HepG2 (cell line): Measurements from ENCODE around the gene ZNF865. TPM values are rescaled to one million over a fixed set of nuclear protein-coding genes. Genes with fewer than 3 reads are reported as not detected.

Source experiments
- ATAC-seq: fragments of 200-7000 bp; cut with Tn5 transposase; 3 replicates; pipeline ENCODE4 v1.9.1; 2020; ENCODE audit warnings: mild to moderate bottlenecking, moderate library complexity
- BruUV-seq: library from RNA; stranded (reverse); fragments of 400-500 nt; replicated peaks from 2 replicates; lab custom pipeline; 2021; lab: Mats Ljungman, UMichigan
- CTCF ChIA-PET: fragments of 300-600 bp; formaldehyde crosslinking; extraction: SDS; loops from one replicate; lab custom pipeline; 2021; ENCODE audit warnings: low total read pairs, inconsistent platforms, low intra/inter-chr PET ratio; lab: Yijun Ruan, JAX
- POLR2A ChIA-PET: fragments of 350-600 bp; sonication (Branson Sonifier 250); formaldehyde crosslinking; loops from one replicate; lab custom pipeline; 2020; ENCODE audit warnings: antibody characterized with exemption, inconsistent platforms; lab: Yijun Ruan, JAX
- DNase-seq: peaks from one replicate; pipeline ENCODE4 v3.0.0-alpha.2; 2015; ENCODE audit warnings: low spot score
- FAIRE-seq: peaks from 3 replicates; lab custom pipeline; 2011; peaks lifted over from hg19 to GRCh38; lab: Jason Lieb, UNC
- H2AFZ ChIP-seq: one replicate; pipeline ENCODE4 v1.6.1; 2011; ENCODE audit warnings: low read length, inconsistent platforms
- H3K27ac ChIP-seq: fragments of 300-600 bp; 3 replicates; pipeline ENCODE4 v1.8.0; 2011; ENCODE audit warnings: mixed run types, mild to moderate bottlenecking, mixed read lengths, low read length, inconsistent platforms; ENCODE audit not compliant: insufficient read depth; ENCODE audit errors: extremely low read length
- H3K27me3 ChIP-seq, 2 experiments: fragments of 200-600 bp in 1 of 2; 2 replicates in 1 of 2; 3 replicates in 1 of 2; pipeline versions ENCODE4 v1.6.0 to v1.8.0; 2011; ENCODE audit warnings: low read length in 2 of 2, mild to moderate bottlenecking in 2 of 2, moderate library complexity in 2 of 2, inconsistent platforms in 1 of 2; ENCODE audit not compliant: insufficient read depth in 2 of 2, control insufficient read depth in 1 of 2
- H3K36me3 ChIP-seq, 2 experiments: fragments of 200-600 bp in 1 of 2; replicated peaks in 1 of 2; 2 replicates in 1 of 2; 3 replicates in 1 of 2; pipeline versions ENCODE4 v1.5.1 to v1.8.0; 2011; ENCODE audit warnings: low read length in 2 of 2, inconsistent platforms in 1 of 2; ENCODE audit not compliant: insufficient read depth in 2 of 2, control insufficient read depth in 1 of 2
- H3K4me1 ChIP-seq: 2 replicates; pipeline ENCODE4 v1.5.1; 2012; ENCODE audit warnings: low read length, inconsistent platforms; ENCODE audit not compliant: insufficient read depth
- H3K4me2 ChIP-seq: 2 replicates; pipeline ENCODE4 v1.6.0; 2011; ENCODE audit warnings: low read depth, low read length, inconsistent platforms
- H3K4me3 ChIP-seq, 3 experiments: fragments of 200-600 bp in 1 of 3; sonication (generic), shearing (Covaris generic) in 1 of 3; replicated peaks in 1 of 3; 2 replicates each; pipeline ENCODE4 v1.5.1; 2011 to 2016; ENCODE audit warnings: low read length in 3 of 3, inconsistent platforms in 2 of 3, low read depth in 2 of 3, mild to moderate bottlenecking in 2 of 3, control low read depth in 1 of 3, mixed read lengths in 1 of 3; ENCODE audit not compliant: insufficient read depth in 1 of 3
- H3K79me2 ChIP-seq: one replicate; pipeline ENCODE4 v1.6.1; 2011; ENCODE audit warnings: low read length, inconsistent platforms; ENCODE audit not compliant: insufficient read depth
- H3K9ac ChIP-seq: 2 replicates; pipeline ENCODE4 v1.6.0; 2011; ENCODE audit warnings: mild to moderate bottlenecking, low read depth, low read length, inconsistent platforms; ENCODE audit not compliant: insufficient read depth
- H3K9me3 ChIP-seq: 2 replicates; pipeline ENCODE4 v1.5.1; 2012; ENCODE audit warnings: mild to moderate bottlenecking, low read length
- H4K20me1 ChIP-seq: 2 replicates; pipeline ENCODE4 v1.6.0; 2011; ENCODE audit warnings: inconsistent platforms, mild to moderate bottlenecking, low read length, moderate library complexity; ENCODE audit not compliant: insufficient read depth
- BRD4 ChIP-seq: sonication (generic); formaldehyde crosslinking; IDR thresholded peaks from 2 replicates; pipeline ENCODE4 v1.4.0; 2020; ENCODE audit warnings: missing genetic modification reagents
- DMAP1 ChIP-seq: IDR thresholded peaks from 2 replicates; pipeline ENCODE4 v1.6.1; 2016
- DPF2 ChIP-seq: sonication (generic); formaldehyde crosslinking; IDR thresholded peaks from 2 replicates; pipeline ENCODE4 v1.4.0; 2020; ENCODE audit warnings: mild to moderate bottlenecking, low read depth, missing genetic modification reagents, borderline replicate concordance
- FOXK2 ChIP-seq: fragments of 450-650 bp; IDR thresholded peaks from 2 replicates; pipeline ENCODE4 v1.6.1; 2016
- GABPA ChIP-seq, 2 experiments: IDR thresholded peaks; 2 replicates each; pipeline ENCODE4 v1.6.1; 2011 to 2016; ENCODE audit warnings: low read depth in 2 of 2, low read length in 1 of 2, missing biosample characterization in 1 of 2, missing genetic modification characterization in 1 of 2
- JDP2 ChIP-seq: sonication (generic); formaldehyde crosslinking; IDR thresholded peaks from 2 replicates; pipeline ENCODE4 v1.8.1; 2022; ENCODE audit warnings: missing genetic modification reagents, borderline replicate concordance
- KMT2A ChIP-seq: sonication (generic); formaldehyde crosslinking; IDR thresholded peaks from 2 replicates; pipeline ENCODE4 v1.4.0; 2020; ENCODE audit warnings: missing genetic modification reagents
- KMT2B ChIP-seq: IDR thresholded peaks from 2 replicates; pipeline ENCODE4 v1.6.1; 2016; ENCODE audit warnings: missing genetic modification reagents, missing compliant biosample characterization
- PATZ1 ChIP-seq: sonication (generic); formaldehyde crosslinking; IDR thresholded peaks from 2 replicates; pipeline ENCODE4 v1.4.0; 2020; ENCODE audit warnings: missing genetic modification reagents
- POLR2A ChIP-seq, 2 experiments: IDR thresholded peaks; 2 replicates each; pipeline ENCODE4 v1.6.1; 2011; ENCODE audit warnings: low read depth in 2 of 2, low read length in 2 of 2, mild to moderate bottlenecking in 1 of 2, moderate library complexity in 1 of 2; ENCODE audit not compliant: insufficient read depth in 1 of 2
- RFX5 ChIP-seq: IDR thresholded peaks from 2 replicates; pipeline ENCODE4 v1.6.1; 2011; ENCODE audit warnings: low read depth, low read length, improper control_type of control experiment
- SAP130 ChIP-seq: IDR thresholded peaks from 2 replicates; pipeline ENCODE4 v1.6.1; 2016; ENCODE audit warnings: low read depth
- TEAD3 ChIP-seq: optimal IDR thresholded peaks from 2 replicates; pipeline ENCODE3; 2016; ENCODE audit warnings: borderline replicate concordance
- TGIF2 ChIP-seq: IDR thresholded peaks from 2 replicates; pipeline ENCODE4 v1.6.1; 2016; ENCODE audit warnings: control low read depth, missing compliant biosample characterization
- ZNF430 ChIP-seq: sonication (generic); formaldehyde crosslinking; IDR thresholded peaks from 2 replicates; pipeline ENCODE4 v1.9.0; 2021; ENCODE audit warnings: mild to moderate bottlenecking, missing genetic modification reagents
- ZXDC ChIP-seq: sonication (generic); formaldehyde crosslinking; IDR thresholded peaks from 2 replicates; pipeline ENCODE4 v1.5.0; 2020; ENCODE audit warnings: mild to moderate bottlenecking, missing genetic modification reagents
- WGBS: methylation state at CpG from one replicate; pipeline ENCODE4 v1.1.6; 2017; ENCODE audit warnings: low lambda C conversion rate; 5-methylcytosine and 5-hydroxymethylcytosine counted together
- in situ Hi-C: cut with HindIII; loops from 2 replicates; pipeline ENCODE4 v1.10.0; 2017; ENCODE audit warnings: low pct_unique_long_range_greater_than_20kb; ENCODE audit not compliant: extremely low pct_ligation_motif_present
- intact Hi-C: fragments of 100-400 bp; cut with micrococcal nuclease; formaldehyde crosslinking; loops from one replicate; pipeline ENCODE4 v1.10.0; 2022; ENCODE audit not compliant: unreplicated experiment
- polyA plus RNA-seq, 8 experiments: library from polyadenylated mRNA; depleted of rRNA in 3 of 8; stranded (reverse) in 7 of 8; unstranded in 1 of 8; fragments of >200 nt; fragmentation: Illumina TruSeq in 4 of 8; extraction: Trizol in 4 of 8; gene quantifications; 2 replicates each; pipeline versions ENCODE4 v1.2.1 to v1.2.3, GENCODE V29; 2011 to 2016; ENCODE audit warnings: low read depth in 4 of 8, missing spikeins in 1 of 8, mixed read lengths in 1 of 8; ENCODE audit not compliant: insufficient read depth in 1 of 8
- total RNA-seq, 5 experiments: library from RNA; depleted of rRNA; stranded (reverse); fragments of >200 nt; fragmentation: Illumina TruSeq; extraction: Trizol; gene quantifications; 2 replicates each; pipeline ENCODE4 v1.2.3, GENCODE V29; 2016; ENCODE audit warnings: low read depth in 1 of 5
- TF ChIP-seq, protein P1 (sequence below): IDR thresholded peaks from 2 replicates; pipeline ENCODE4 v1.6.1; 2016; ENCODE audit warnings: low read depth, control low read depth

The ZNF865 gene
- total and polyA plus RNA-seq, 2 of the 13 experiments (the other 11 are each of a cell fraction or from before 2014, with no cell fraction given), result 0.93 to 1.0 TPM

GRCh38 chr19:55579766-55580621 is 25.5 kb upstream of the ZNF865 start:
- BruUV-seq, result no TSS peak
- no peak for FAIRE-seq
- 8% methylated on average over 15 of the region's 20 CpGs for WGBS

More at GRCh38 chr19:55579766-55580621, 25.5 kb upstream of the ZNF865 start:
- H3K4me2 ChIP-seq, result peak overlapping the region; percentile 93
- 0 out of 5 replicates have a peak, but pooled peaks cover 0 to 8% of the 10 kb centered on the region in 2 experiments for H3K36me3 ChIP-seq
- peaks cover 37% of the 10 kb centered on the region for H3K4me1 ChIP-seq
- in situ Hi-C loops, result no loop called here
- H3K4me3 ChIP-seq, result peak overlapping the region; percentile 88 to 97 (median 95)
- H3K27me3 ChIP-seq, result no peaks in the 10 kb centered on the region
- peak; percentile 36 for ATAC-seq
- no peaks in the 10 kb centered on the region for H3K9me3 ChIP-seq
- H3K9ac ChIP-seq, result peak overlapping the region; percentile 85
- H3K79me2 ChIP-seq, result peaks cover 9% of the 10 kb centered on the region
- intact Hi-C loops, result loop anchor here (2.0 to 10.0 kb wide), 4 partner anchors 19 to 65 kb away; partner anchors contain the start of gene FIZ1
- peak; percentile 46; the same call in 1 of the 2 replicates for TF ChIP-seq PATZ1
- 0 out of 2 replicates have a peak, but pooled peaks have one; percentile 6 for TF ChIP-seq FOXK2
- 0 out of 2 replicates have a peak, but pooled peaks have one; percentile 26 for TF ChIP-seq KMT2B (CRISPR knock-in tag)
- TF ChIP-seq TEAD3, result peak; percentile 16
- TF ChIP-seq BRD4, result 0 out of 2 replicates have a peak, but pooled peaks have one; percentile 1
- TF ChIP-seq SAP130 (CRISPR knock-in tag), result peak; percentile 50; the same call in 1 of the 2 replicates
- TF ChIP-seq, protein P1, sequence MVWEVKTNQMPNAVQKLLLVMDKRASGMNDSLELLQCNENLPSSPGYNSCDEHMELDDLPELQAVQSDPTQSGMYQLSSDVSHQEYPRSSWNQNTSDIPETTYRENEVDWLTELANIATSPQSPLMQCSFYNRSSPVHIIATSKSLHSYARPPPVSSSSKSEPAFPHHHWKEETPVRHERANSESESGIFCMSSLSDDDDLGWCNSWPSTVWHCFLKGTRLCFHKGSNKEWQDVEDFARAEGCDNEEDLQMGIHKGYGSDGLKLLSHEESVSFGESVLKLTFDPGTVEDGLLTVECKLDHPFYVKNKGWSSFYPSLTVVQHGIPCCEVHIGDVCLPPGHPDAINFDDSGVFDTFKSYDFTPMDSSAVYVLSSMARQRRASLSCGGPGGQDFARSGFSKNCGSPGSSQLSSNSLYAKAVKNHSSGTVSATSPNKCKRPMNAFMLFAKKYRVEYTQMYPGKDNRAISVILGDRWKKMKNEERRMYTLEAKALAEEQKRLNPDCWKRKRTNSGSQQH, result 0 out of 2 replicates have a peak, but pooled peaks have one; percentile 18
- 0 out of 2 replicates have a peak, but pooled peaks have one; percentile 18 for TF ChIP-seq KMT2A (CRISPR knock-in tag)
- no peak for TF ChIP-seq GABPA (IDR thresholded peaks at IDR 0.05; ENCODE audit: low read depth, low read length)
- peak; percentile 30 for TF ChIP-seq GABPA (CRISPR knock-in tag; IDR thresholded peaks at IDR 0.05; ENCODE audit: low read depth)
- peak; percentile 18; the same call in 1 of the 2 replicates for TF ChIP-seq TGIF2 (CRISPR knock-in tag)
- TF ChIP-seq DMAP1 (CRISPR knock-in tag), result 0 out of 2 replicates have a peak, but pooled peaks have one; percentile 2
- TF ChIP-seq DPF2 (CRISPR knock-in tag), result no peak
- TF ChIP-seq RFX5, result no peak
- TF ChIP-seq JDP2, result no peak
- no peak for TF ChIP-seq ZXDC (CRISPR knock-in tag)
- TF ChIP-seq ZNF430, result 0 out of 2 replicates have a peak, but pooled peaks have one; percentile 24
- TF ChIP-seq POLR2A (IDR thresholded peaks at IDR 0.05; ENCODE audit: insufficient read depth in 1 of 2, low read depth in 2 of 2, low read length in 2 of 2), result peak in 1 of 2 experiments; percentile 28; a peak in 2 of 4 replicates
- H3K27ac ChIP-seq, result peak overlapping the region; percentile 79
- peak; percentile 16 for DNase-seq
- ChIA-PET POLR2A (interaction anchor here (1.0 to 2.6 kb wide), 3 partner anchors 19 to 32 kb away, joined by 3 to 45 read pairs (median 11); partner anchors contain the start of genes FIZ1 and ZNF524), CTCF (no interaction called here)
- H4K20me1 ChIP-seq, result no peaks in the 10 kb centered on the region
- H2AFZ ChIP-seq, result no peak overlapping the region
